SK-N-SH (cell line): ENCODE results near the gene PRM1.
"Not testable (repeated sequence)": the region's sequence is repeated elsewhere in the genome, so short reads cannot be mapped to it uniquely, and the experiment has no call there.

ENCODE experiments used
- EP300 ChIP-seq, 2 experiments: IDR thresholded peaks; 2 replicates each; pipeline versions ENCODE4 v1.4.0 to v1.6.1; 2012; ENCODE audit warnings: borderline replicate concordance in 1 of 2, low read depth in 1 of 2, low read length in 1 of 2
- EZH2phosphoT487 ChIP-seq: fragments of 200-600 bp; sonication (generic); IDR thresholded peaks from 2 replicates; pipeline ENCODE4 v1.6.1; 2017; ENCODE audit warnings: low read depth, mixed run types, mild to moderate bottlenecking, antibody characterized with exemption, moderate library complexity, borderline replicate concordance
- FOXJ3 ChIP-seq: sonication (generic); formaldehyde crosslinking; IDR thresholded peaks from 2 replicates; pipeline ENCODE4 v1.5.1; 2020; ENCODE audit warnings: mild to moderate bottlenecking, missing genetic modification reagents
- FOXM1 ChIP-seq: IDR thresholded peaks from 2 replicates; pipeline ENCODE4 v1.4.0; 2012; ENCODE audit warnings: low read depth, mild to moderate bottlenecking
- GATA2 ChIP-seq: sonication (generic); formaldehyde crosslinking; IDR thresholded peaks from 2 replicates; pipeline ENCODE4 v1.5.0; 2020; ENCODE audit warnings: mild to moderate bottlenecking, missing genetic modification reagents
- JUND ChIP-seq: IDR thresholded peaks from 2 replicates; pipeline ENCODE4 v1.4.0; 2012
- NFIC ChIP-seq: IDR thresholded peaks from 2 replicates; pipeline ENCODE4 v1.4.0; 2012; ENCODE audit warnings: borderline replicate concordance
- NRF1 ChIP-seq: IDR thresholded peaks from 2 replicates; pipeline ENCODE4 v1.6.1; 2012; ENCODE audit warnings: low read depth, mild to moderate bottlenecking, low read length
- RAD21 ChIP-seq: IDR thresholded peaks from 2 replicates; pipeline ENCODE4 v1.6.1; 2012; ENCODE audit warnings: mild to moderate bottlenecking, low read length
- TF ChIP-seq, protein P1 (sequence below): fragments of 200-600 bp; sonication (generic); IDR thresholded peaks from 2 replicates; pipeline ENCODE4 v1.6.1; 2017; ENCODE audit warnings: antibody characterized with exemption, mild to moderate bottlenecking, moderate library complexity
- TF ChIP-seq, protein P2 (sequence below): IDR thresholded peaks from 2 replicates; pipeline ENCODE4 v1.4.0; 2012; ENCODE audit warnings: low read depth
- TF ChIP-seq, protein P3 (sequence below): IDR thresholded peaks from 2 replicates; pipeline ENCODE4; 2012
- TF ChIP-seq, protein P4 (sequence below): fragments of 150-350 bp; IDR thresholded peaks from 2 replicates; pipeline ENCODE4 v1.6.1; 2017; ENCODE audit warnings: antibody characterized with exemption, low read length, low read depth, borderline replicate concordance
- TF ChIP-seq, protein P5 (sequence below): IDR thresholded peaks from 2 replicates; pipeline ENCODE4 v1.6.1; 2012; ENCODE audit warnings: mild to moderate bottlenecking, low read depth, low read length, moderate library complexity

DNA sequence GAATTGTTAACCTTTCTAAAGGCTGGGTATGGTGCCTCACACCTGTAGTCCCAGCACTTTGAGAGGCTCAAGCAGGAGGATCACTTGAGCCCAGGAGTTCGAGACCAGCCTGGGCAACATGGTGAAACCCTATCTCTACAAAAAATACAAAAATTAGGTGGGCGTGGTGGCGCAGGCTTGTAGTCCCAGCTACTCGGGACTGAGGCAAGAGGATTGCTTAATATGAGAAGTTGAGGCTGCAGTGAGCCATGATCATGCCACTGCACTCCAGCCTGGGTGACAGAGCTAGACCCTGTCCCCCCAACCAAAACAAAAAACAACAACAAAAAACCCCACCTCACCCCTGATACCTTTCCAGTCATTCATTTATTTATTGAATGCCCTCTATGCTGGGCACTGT, 8.6 kb upstream of the PRM1 start:
- TF ChIP-seq GATA2 (CRISPR knock-in tag); EP300 (IDR thresholded peaks at IDR 0.05; ENCODE audit: borderline replicate concordance in 1 of 2, low read depth in 1 of 2, low read length in 1 of 2); JUND; RAD21; NFIC; NRF1; FOXM1; FOXJ3 (CRISPR knock-in tag); EZH2phosphoT487: not testable (repeated sequence)
- TF ChIP-seq, protein P1, sequence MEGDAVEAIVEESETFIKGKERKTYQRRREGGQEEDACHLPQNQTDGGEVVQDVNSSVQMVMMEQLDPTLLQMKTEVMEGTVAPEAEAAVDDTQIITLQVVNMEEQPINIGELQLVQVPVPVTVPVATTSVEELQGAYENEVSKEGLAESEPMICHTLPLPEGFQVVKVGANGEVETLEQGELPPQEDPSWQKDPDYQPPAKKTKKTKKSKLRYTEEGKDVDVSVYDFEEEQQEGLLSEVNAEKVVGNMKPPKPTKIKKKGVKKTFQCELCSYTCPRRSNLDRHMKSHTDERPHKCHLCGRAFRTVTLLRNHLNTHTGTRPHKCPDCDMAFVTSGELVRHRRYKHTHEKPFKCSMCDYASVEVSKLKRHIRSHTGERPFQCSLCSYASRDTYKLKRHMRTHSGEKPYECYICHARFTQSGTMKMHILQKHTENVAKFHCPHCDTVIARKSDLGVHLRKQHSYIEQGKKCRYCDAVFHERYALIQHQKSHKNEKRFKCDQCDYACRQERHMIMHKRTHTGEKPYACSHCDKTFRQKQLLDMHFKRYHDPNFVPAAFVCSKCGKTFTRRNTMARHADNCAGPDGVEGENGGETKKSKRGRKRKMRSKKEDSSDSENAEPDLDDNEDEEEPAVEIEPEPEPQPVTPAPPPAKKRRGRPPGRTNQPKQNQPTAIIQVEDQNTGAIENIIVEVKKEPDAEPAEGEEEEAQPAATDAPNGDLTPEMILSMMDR, result not testable (repeated sequence)
- TF ChIP-seq, protein P2, sequence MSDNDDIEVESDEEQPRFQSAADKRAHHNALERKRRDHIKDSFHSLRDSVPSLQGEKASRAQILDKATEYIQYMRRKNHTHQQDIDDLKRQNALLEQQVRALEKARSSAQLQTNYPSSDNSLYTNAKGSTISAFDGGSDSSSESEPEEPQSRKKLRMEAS, result not testable (repeated sequence)
- TF ChIP-seq, protein P3, sequence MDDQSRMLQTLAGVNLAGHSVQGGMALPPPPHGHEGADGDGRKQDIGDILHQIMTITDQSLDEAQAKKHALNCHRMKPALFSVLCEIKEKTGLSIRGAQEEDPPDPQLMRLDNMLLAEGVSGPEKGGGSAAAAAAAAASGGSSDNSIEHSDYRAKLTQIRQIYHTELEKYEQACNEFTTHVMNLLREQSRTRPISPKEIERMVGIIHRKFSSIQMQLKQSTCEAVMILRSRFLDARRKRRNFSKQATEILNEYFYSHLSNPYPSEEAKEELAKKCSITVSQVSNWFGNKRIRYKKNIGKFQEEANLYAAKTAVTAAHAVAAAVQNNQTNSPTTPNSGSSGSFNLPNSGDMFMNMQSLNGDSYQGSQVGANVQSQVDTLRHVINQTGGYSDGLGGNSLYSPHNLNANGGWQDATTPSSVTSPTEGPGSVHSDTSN, result not testable (repeated sequence)
- TF ChIP-seq, protein P4, sequence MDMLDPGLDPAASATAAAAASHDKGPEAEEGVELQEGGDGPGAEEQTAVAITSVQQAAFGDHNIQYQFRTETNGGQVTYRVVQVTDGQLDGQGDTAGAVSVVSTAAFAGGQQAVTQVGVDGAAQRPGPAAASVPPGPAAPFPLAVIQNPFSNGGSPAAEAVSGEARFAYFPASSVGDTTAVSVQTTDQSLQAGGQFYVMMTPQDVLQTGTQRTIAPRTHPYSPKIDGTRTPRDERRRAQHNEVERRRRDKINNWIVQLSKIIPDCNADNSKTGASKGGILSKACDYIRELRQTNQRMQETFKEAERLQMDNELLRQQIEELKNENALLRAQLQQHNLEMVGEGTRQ, result not testable (repeated sequence)
- TF ChIP-seq, protein P5, sequence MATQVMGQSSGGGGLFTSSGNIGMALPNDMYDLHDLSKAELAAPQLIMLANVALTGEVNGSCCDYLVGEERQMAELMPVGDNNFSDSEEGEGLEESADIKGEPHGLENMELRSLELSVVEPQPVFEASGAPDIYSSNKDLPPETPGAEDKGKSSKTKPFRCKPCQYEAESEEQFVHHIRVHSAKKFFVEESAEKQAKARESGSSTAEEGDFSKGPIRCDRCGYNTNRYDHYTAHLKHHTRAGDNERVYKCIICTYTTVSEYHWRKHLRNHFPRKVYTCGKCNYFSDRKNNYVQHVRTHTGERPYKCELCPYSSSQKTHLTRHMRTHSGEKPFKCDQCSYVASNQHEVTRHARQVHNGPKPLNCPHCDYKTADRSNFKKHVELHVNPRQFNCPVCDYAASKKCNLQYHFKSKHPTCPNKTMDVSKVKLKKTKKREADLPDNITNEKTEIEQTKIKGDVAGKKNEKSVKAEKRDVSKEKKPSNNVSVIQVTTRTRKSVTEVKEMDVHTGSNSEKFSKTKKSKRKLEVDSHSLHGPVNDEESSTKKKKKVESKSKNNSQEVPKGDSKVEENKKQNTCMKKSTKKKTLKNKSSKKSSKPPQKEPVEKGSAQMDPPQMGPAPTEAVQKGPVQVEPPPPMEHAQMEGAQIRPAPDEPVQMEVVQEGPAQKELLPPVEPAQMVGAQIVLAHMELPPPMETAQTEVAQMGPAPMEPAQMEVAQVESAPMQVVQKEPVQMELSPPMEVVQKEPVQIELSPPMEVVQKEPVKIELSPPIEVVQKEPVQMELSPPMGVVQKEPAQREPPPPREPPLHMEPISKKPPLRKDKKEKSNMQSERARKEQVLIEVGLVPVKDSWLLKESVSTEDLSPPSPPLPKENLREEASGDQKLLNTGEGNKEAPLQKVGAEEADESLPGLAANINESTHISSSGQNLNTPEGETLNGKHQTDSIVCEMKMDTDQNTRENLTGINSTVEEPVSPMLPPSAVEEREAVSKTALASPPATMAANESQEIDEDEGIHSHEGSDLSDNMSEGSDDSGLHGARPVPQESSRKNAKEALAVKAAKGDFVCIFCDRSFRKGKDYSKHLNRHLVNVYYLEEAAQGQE, result not testable (repeated sequence)
